ENCODE data around the gene TLL2. TPM values are rescaled to one million over a fixed set of nuclear protein-coding genes. Genes with fewer than 3 reads are reported as not detected.

Gene TLL2
- total and polyA plus RNA-seq, 2 of the 4 experiments (the other 2 are of a cell fraction) = under 0.01 to 0.05 TPM

DNA sequence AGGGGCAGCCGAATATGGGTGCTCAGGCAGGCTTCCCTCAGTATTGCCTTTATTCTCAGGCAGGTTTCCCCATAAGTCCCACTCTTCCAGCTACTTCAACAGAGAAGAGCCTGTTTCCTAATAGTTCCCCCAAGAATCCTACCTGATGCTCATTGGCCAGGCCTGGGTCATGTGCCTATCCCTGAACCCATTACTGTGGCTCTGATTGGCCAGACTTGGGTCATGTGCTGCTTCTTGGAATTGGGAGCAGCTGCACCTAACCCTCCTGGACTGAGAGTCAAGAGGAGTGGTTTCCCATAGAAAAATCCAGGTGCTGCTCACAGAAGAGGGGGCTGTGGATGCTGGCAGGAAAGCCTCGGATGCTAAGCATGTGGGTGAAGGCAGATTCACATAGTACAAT lies 176.6 kb downstream of the TLL2 start:
- Histone ChIP-seq H3K27me3 (ENCODE audit: control insufficient read depth, insufficient read depth, low read length) (no peaks in the 10 kb centered on the region; the same call in none of the 2 replicates), H3K27ac (ENCODE audit: insufficient read depth, low read length) (no peak overlapping the region), H2BK120ac (ENCODE audit: low read depth, low read length) (no peak overlapping the region), H3K4ac (ENCODE audit: low read depth, low read length) (no peak overlapping the region), H3K4me1 (ENCODE audit: control insufficient read depth, insufficient read depth, low read length) (no peaks in the 10 kb centered on the region), H3K4me2 (ENCODE audit: low read depth, low read length) (no peak overlapping the region), H4K5ac (ENCODE audit: low read depth, low read length) (no peak overlapping the region), H4K20me1 (ENCODE audit: insufficient read depth, low read length) (no peaks in the 10 kb centered on the region), H3K4me3 (ENCODE audit: insufficient read depth, low read depth, low read length) (no peak overlapping the region), H3K9ac (ENCODE audit: low read depth, low read length) (no peak overlapping the region), H4K91ac (ENCODE audit: insufficient read depth, low read depth, low read length) (no peak overlapping the region), H3K9me1 (ENCODE audit: insufficient read depth, low read length) (no peaks in the 10 kb centered on the region), H3K9me3 (ENCODE audit: control insufficient read depth, insufficient read depth, low read length) (no peaks in the 10 kb centered on the region), H2AK9ac (replicated peaks; ENCODE audit: low read depth, low read length, poor library complexity) (no peak overlapping the region), H3K23ac (ENCODE audit: low read depth, low read length) (no peak overlapping the region), H4K8ac (ENCODE audit: low read depth in 2 of 2, low read length in 2 of 2) (no peak overlapping the region), H2AK5ac (ENCODE audit: low read depth, low read length) (no peak overlapping the region), H3K79me1 (ENCODE audit: low read depth in 1 of 2, low read length in 2 of 2) (no peaks in the 10 kb centered on the region), H3K56ac (ENCODE audit: extremely low read depth, insufficient read depth, low read length) (no peak overlapping the region), H2BK15ac (ENCODE audit: low read depth, low read length) (no peak overlapping the region), H2AFZ (replicated peaks; ENCODE audit: low read length, poor library complexity) (no peak overlapping the region), H2BK5ac (ENCODE audit: low read depth, low read length, poor library complexity, severe bottlenecking) (no peak overlapping the region), H2BK20ac (ENCODE audit: low read depth, low read length) (no peak overlapping the region), H3K36me3 (ENCODE audit: control insufficient read depth, insufficient read depth, low read length) (no peaks in the 10 kb centered on the region), H3K14ac (replicated peaks; ENCODE audit: low read depth, low read length) (no peak overlapping the region), H3K18ac (ENCODE audit: low read depth, low read length) (no peak overlapping the region)
- no peak for ATAC-seq (ENCODE audit: low read depth)
- POLR2A ChIA-PET (ENCODE audit: unreplicated experiment) = no interaction called here
- CTCF ChIA-PET = interaction anchor here (0.6 kb wide), 1 partner anchor 38 kb away, joined by 7 read pairs; no protein-coding TSS in a partner anchor
- DNase-seq = no peak
- BruUV-seq (replicated peaks) = no TSS peak
- in situ Hi-C loops (cut with MboI; ENCODE audit: low sequenced_read_pairs) (no loop called here), dilution Hi-C loops (cut with HindIII; ENCODE audit: low sequenced_read_pairs, unreplicated experiment) (no loop called here), intact Hi-C loops (cut with micrococcal nuclease) (no loop called here)
- TF ChIP-seq, protein P1, sequence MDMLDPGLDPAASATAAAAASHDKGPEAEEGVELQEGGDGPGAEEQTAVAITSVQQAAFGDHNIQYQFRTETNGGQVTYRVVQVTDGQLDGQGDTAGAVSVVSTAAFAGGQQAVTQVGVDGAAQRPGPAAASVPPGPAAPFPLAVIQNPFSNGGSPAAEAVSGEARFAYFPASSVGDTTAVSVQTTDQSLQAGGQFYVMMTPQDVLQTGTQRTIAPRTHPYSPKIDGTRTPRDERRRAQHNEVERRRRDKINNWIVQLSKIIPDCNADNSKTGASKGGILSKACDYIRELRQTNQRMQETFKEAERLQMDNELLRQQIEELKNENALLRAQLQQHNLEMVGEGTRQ (IDR thresholded peaks at IDR 0.05; ENCODE audit: low read depth, low read length) = peak; percentile 72; the same call in 1 of the 2 replicates
- no peak for TF ChIP-seq MXI1 (IDR thresholded peaks at IDR 0.05; ENCODE audit: borderline replicate concordance, low read depth, low read length)
- TF ChIP-seq SMC3 (IDR thresholded peaks at IDR 0.05; ENCODE audit: low read depth, low read length) = no peak
- no peak for TF ChIP-seq MAFK (IDR thresholded peaks at IDR 0.05; ENCODE audit: low read depth, low read length)
- WGBS, 2 experiments (ENCODE audit: extremely low coverage in 2 of 2, insufficient read length in 1 of 2) = no CpG with 5 or more reads among the region's 2 CpGs
